SU-DHL-6 (cell line): ENCODE results near the gene FLNA.

Source experiments
- H2AFZ ChIP-seq: fragments of 200-600 bp; sonication (generic); 2 replicates; pipeline ENCODE4 v1.6.1; 2014; ENCODE audit warnings: low read depth, mild to moderate bottlenecking, moderate library complexity, mixed read lengths, antibody characterized with exemption, low read length; ENCODE audit not compliant: severe bottlenecking
- H3F3A ChIP-seq: fragments of 200-600 bp; shearing (Covaris generic); 2 replicates; pipeline ENCODE4 v1.6.0; 2016; ENCODE audit warnings: antibody characterized with exemption, mild to moderate bottlenecking; ENCODE audit not compliant: insufficient read depth
- H3K27ac ChIP-seq: fragments of 200-600 bp; sonication (generic); 2 replicates; pipeline ENCODE4 v1.5.1; 2016; ENCODE audit warnings: low read depth, mild to moderate bottlenecking, low read length, moderate library complexity, mixed read lengths
- H3K27me3 ChIP-seq: fragments of 200-600 bp; sonication (generic), shearing (Covaris generic); 2 replicates; pipeline ENCODE4 v1.6.0; 2014; ENCODE audit warnings: mild to moderate bottlenecking, low read length
- H3K36me3 ChIP-seq: fragments of 200-600 bp; sonication (generic); 2 replicates; pipeline ENCODE4 v1.6.1; 2014; ENCODE audit warnings: mild to moderate bottlenecking, low read length, mixed read lengths
- H3K4me2 ChIP-seq: fragments of 300-600, 200-600 bp; shearing (Covaris generic), sonication (generic); 2 replicates; pipeline ENCODE4 v1.6.0; 2014; ENCODE audit warnings: low read length, low read depth, mild to moderate bottlenecking; ENCODE audit not compliant: poor library complexity, severe bottlenecking
- H3K4me3 ChIP-seq: fragments of 200-600 bp; sonication (generic); 2 replicates; pipeline ENCODE4 v1.5.1; 2014; ENCODE audit warnings: antibody characterized with exemption, low read length, mild to moderate bottlenecking, mixed read lengths; ENCODE audit not compliant: insufficient read depth, poor library complexity, severe bottlenecking
- H3K79me2 ChIP-seq: fragments of 200-600 bp; sonication (generic); 2 replicates; pipeline ENCODE4 v1.6.1; 2014; ENCODE audit warnings: mild to moderate bottlenecking, low read length, moderate library complexity; ENCODE audit not compliant: insufficient read depth
- H3K9ac ChIP-seq: fragments of 200-600 bp; sonication (generic); 2 replicates; pipeline ENCODE4 v1.7.0; 2014; ENCODE audit warnings: mild to moderate bottlenecking, low read length
- H3K9me2 ChIP-seq: fragments of 200-600 bp; sonication (generic); replicated peaks from 2 replicates; pipeline ENCODE4 v1.6.1; 2014; ENCODE audit warnings: low read length; ENCODE audit not compliant: insufficient read depth
- H3K9me3 ChIP-seq: fragments of 200-600 bp; sonication (generic); 2 replicates; pipeline ENCODE4 v1.6.1; 2014; ENCODE audit warnings: low read length, mixed read lengths; ENCODE audit not compliant: insufficient read depth
- H4K20me1 ChIP-seq: fragments of 200-600 bp; sonication (generic); 2 replicates; pipeline ENCODE4 v1.6.1; 2014; ENCODE audit warnings: low read depth, mild to moderate bottlenecking, antibody characterized with exemption, low read length, moderate library complexity, mixed read lengths
- EZH2phosphoT487 ChIP-seq: fragments of 200-600 bp; sonication (generic), shearing (Covaris generic); conservative IDR thresholded peaks from 2 replicates; pipeline ENCODE4 v1.6.1; 2018; ENCODE audit warnings: mild to moderate bottlenecking, antibody characterized with exemption, low read length, moderate library complexity, mixed read lengths
- TF ChIP-seq, protein P1 (sequence below): fragments of 200-600 bp; sonication (generic); IDR thresholded peaks from one replicate; pipeline ENCODE4 v1.5.1; 2017; ENCODE audit warnings: antibody characterized with exemption, mild to moderate bottlenecking, low read length, moderate library complexity; ENCODE audit not compliant: insufficient read depth, poor library complexity, severe bottlenecking

FLNA gene

GRCh38 chrX:154403192-154403591, 28.8 kb upstream of the FLNA start:
- H3K9me3 ChIP-seq = no peaks in the 10 kb centered on the region

GRCh38 chrX:154402622-154403127, 28.2 kb upstream of the FLNA start:
- no peak overlapping the region for H3K4me2 ChIP-seq
- no peaks in the 10 kb centered on the region for H3K9me3 ChIP-seq
- H3K27ac ChIP-seq = peak overlapping the region; percentile 43; the same call in 1 of the 2 replicates

More at GRCh38 chrX:154403192-154403591, 28.8 kb upstream of the FLNA start:
- no peak overlapping the region for H3K4me2 ChIP-seq
- no peaks in the 10 kb centered on the region for H3K27me3 ChIP-seq
- peaks cover 45% of the 10 kb centered on the region for H3F3A ChIP-seq
- H3K4me3 ChIP-seq = no peak overlapping the region
- no peak overlapping the region for H2AFZ ChIP-seq
- H3K9me2 ChIP-seq = no peaks in the 10 kb centered on the region
- no peak overlapping the region for H3K27ac ChIP-seq
- no peaks in the 10 kb centered on the region; the same call in 1 of the 2 replicates for H4K20me1 ChIP-seq
- H3K79me2 ChIP-seq = peaks cover 10% of the 10 kb centered on the region; the same call in 1 of the 2 replicates
- TF ChIP-seq, protein P1, sequence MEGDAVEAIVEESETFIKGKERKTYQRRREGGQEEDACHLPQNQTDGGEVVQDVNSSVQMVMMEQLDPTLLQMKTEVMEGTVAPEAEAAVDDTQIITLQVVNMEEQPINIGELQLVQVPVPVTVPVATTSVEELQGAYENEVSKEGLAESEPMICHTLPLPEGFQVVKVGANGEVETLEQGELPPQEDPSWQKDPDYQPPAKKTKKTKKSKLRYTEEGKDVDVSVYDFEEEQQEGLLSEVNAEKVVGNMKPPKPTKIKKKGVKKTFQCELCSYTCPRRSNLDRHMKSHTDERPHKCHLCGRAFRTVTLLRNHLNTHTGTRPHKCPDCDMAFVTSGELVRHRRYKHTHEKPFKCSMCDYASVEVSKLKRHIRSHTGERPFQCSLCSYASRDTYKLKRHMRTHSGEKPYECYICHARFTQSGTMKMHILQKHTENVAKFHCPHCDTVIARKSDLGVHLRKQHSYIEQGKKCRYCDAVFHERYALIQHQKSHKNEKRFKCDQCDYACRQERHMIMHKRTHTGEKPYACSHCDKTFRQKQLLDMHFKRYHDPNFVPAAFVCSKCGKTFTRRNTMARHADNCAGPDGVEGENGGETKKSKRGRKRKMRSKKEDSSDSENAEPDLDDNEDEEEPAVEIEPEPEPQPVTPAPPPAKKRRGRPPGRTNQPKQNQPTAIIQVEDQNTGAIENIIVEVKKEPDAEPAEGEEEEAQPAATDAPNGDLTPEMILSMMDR = no peak
- no peak for TF ChIP-seq EZH2phosphoT487
- H3K36me3 ChIP-seq = peaks cover 12% of the 10 kb centered on the region
- no peak overlapping the region for H3K9ac ChIP-seq

GRCh38 chrX:154401918-154402621, 27.6 kb upstream of the FLNA start:
- no peak overlapping the region for H2AFZ ChIP-seq
- peaks cover 45% of the 10 kb centered on the region for H3F3A ChIP-seq
- no peaks in the 10 kb centered on the region; the same call in 1 of the 2 replicates for H4K20me1 ChIP-seq
- H3K9ac ChIP-seq = no peak overlapping the region
- H3K36me3 ChIP-seq = peaks cover 12% of the 10 kb centered on the region
- no peaks in the 10 kb centered on the region for H3K9me3 ChIP-seq
- no peaks in the 10 kb centered on the region for H3K27me3 ChIP-seq
- peak overlapping the region; percentile 43 for H3K27ac ChIP-seq
- H3K79me2 ChIP-seq = peaks cover 10% of the 10 kb centered on the region; the same call in 1 of the 2 replicates
- H3K4me3 ChIP-seq = no peak overlapping the region
- no peaks in the 10 kb centered on the region for H3K9me2 ChIP-seq
- no peak overlapping the region for H3K4me2 ChIP-seq
- no peak for TF ChIP-seq EZH2phosphoT487
- TF ChIP-seq, protein P1 = no peak

More at GRCh38 chrX:154402622-154403127, 28.2 kb upstream of the FLNA start:
- Histone ChIP-seq H4K20me1 (no peaks in the 10 kb centered on the region; the same call in 1 of the 2 replicates), H3K9me2 (no peaks in the 10 kb centered on the region), H3K27me3 (no peaks in the 10 kb centered on the region), H3K4me3 (no peak overlapping the region), H3K79me2 (peaks cover 10% of the 10 kb centered on the region; the same call in 1 of the 2 replicates), H2AFZ (no peak overlapping the region), H3K36me3 (peaks cover 12% of the 10 kb centered on the region), H3F3A (peaks cover 45% of the 10 kb centered on the region), H3K9ac (no peak overlapping the region)
- no peak for TF ChIP-seq EZH2phosphoT487
- TF ChIP-seq, protein P1 = no peak
